ENCODE measurements around the gene DUSP5.

GRCh38 chr10:110458266-110458920, 39.3 kb upstream of the DUSP5 start:
- TF ChIP-seq RAD21 (IDR thresholded peaks at IDR 0.05) (no peak), JUND (IDR thresholded peaks at IDR 0.05) (no peak)
- TF ChIP-seq, protein P1, sequence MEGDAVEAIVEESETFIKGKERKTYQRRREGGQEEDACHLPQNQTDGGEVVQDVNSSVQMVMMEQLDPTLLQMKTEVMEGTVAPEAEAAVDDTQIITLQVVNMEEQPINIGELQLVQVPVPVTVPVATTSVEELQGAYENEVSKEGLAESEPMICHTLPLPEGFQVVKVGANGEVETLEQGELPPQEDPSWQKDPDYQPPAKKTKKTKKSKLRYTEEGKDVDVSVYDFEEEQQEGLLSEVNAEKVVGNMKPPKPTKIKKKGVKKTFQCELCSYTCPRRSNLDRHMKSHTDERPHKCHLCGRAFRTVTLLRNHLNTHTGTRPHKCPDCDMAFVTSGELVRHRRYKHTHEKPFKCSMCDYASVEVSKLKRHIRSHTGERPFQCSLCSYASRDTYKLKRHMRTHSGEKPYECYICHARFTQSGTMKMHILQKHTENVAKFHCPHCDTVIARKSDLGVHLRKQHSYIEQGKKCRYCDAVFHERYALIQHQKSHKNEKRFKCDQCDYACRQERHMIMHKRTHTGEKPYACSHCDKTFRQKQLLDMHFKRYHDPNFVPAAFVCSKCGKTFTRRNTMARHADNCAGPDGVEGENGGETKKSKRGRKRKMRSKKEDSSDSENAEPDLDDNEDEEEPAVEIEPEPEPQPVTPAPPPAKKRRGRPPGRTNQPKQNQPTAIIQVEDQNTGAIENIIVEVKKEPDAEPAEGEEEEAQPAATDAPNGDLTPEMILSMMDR (IDR thresholded peaks at IDR 0.05; ENCODE audit: low read depth, low read length, missing input control) = no peak

Measured in liver (tissue), 3 donors.